ENCODE measurements around the gene ATG16L2. TPM values are rescaled to one million over a fixed set of nuclear protein-coding genes. Genes with fewer than 3 reads are reported as not detected.

Gene ATG16L2
- total and polyA plus RNA-seq, 2 of the 4 experiments (the other 2 are of a cell fraction) = 1.3 to 12.7 TPM

DNA sequence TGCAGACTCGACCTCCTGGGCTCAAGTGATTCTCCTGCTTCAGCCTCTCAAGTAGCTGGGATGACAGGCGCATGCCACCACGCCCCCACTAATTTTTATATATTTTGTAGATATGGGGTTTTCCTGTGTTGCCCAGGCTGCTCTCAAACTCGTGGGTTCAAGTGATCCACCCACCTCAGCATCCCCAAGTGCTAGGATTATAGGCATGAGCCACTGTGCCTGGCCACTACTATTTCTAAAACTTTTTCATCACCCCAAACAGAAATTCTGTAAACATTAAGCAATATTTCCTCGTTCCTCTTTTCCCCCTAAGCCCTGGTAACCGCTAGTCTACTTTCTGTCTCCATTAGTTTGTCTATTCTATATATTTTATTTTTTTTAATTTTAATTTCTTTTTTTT lies 9.0 kb upstream of the ATG16L2 start:
- Histone ChIP-seq H3K27me3 (ENCODE audit: control insufficient read depth, insufficient read depth, low read length) (no peaks in the 10 kb centered on the region), H4K91ac (ENCODE audit: insufficient read depth, low read depth, low read length) (no peak overlapping the region), H2BK5ac (ENCODE audit: low read depth, low read length, poor library complexity, severe bottlenecking) (no peak overlapping the region), H3K4me1 (ENCODE audit: control insufficient read depth, insufficient read depth, low read length) (peaks cover 6% of the 10 kb centered on the region; the same call in 1 of the 2 replicates), H3K9ac (ENCODE audit: low read depth, low read length) (no peak overlapping the region), H3K23ac (ENCODE audit: low read depth, low read length) (no peak overlapping the region), H2AK9ac (replicated peaks; ENCODE audit: low read depth, low read length, poor library complexity) (no peak overlapping the region), H4K20me1 (ENCODE audit: insufficient read depth, low read length) (no peaks in the 10 kb centered on the region), H3K14ac (replicated peaks; ENCODE audit: low read depth, low read length) (no peak overlapping the region), H3K4ac (ENCODE audit: low read depth, low read length) (no peak overlapping the region), H3K9me1 (ENCODE audit: insufficient read depth, low read length) (0 out of 2 replicates have a peak, but pooled peaks cover 6% of the 10 kb centered on the region), H2BK20ac (ENCODE audit: low read depth, low read length) (no peak overlapping the region), H2BK15ac (ENCODE audit: low read depth, low read length) (no peak overlapping the region), H3K4me3 (ENCODE audit: insufficient read depth, low read depth, low read length) (no peak overlapping the region), H3K79me1 (ENCODE audit: low read depth in 1 of 2, low read length in 2 of 2) (peaks cover 0 to 6% of the 10 kb centered on the region in 2 experiments; a peak in 1 of 4 replicates), H2AFZ (replicated peaks; ENCODE audit: low read length, poor library complexity) (no peak overlapping the region), H3K27ac (ENCODE audit: insufficient read depth, low read length) (no peak overlapping the region), H4K8ac (ENCODE audit: low read depth in 2 of 2, low read length in 2 of 2) (no peak overlapping the region), H3K56ac (ENCODE audit: extremely low read depth, insufficient read depth, low read length) (no peak overlapping the region), H2BK120ac (ENCODE audit: low read depth, low read length) (no peak overlapping the region), H3K18ac (ENCODE audit: low read depth, low read length) (no peak overlapping the region), H2AK5ac (ENCODE audit: low read depth, low read length) (no peak overlapping the region), H3K4me2 (ENCODE audit: low read depth, low read length) (no peak overlapping the region), H3K9me3 (ENCODE audit: control insufficient read depth, insufficient read depth, low read length) (no peaks in the 10 kb centered on the region), H4K5ac (ENCODE audit: low read depth, low read length) (no peak overlapping the region), H3K36me3 (ENCODE audit: control insufficient read depth, insufficient read depth, low read length) (peaks cover 3% of the 10 kb centered on the region; the same call in 1 of the 2 replicates)
- POLR2A ChIA-PET (ENCODE audit: unreplicated experiment) = no interaction called here
- in situ Hi-C loops (cut with MboI; ENCODE audit: low sequenced_read_pairs) = no loop called here
- ATAC-seq (ENCODE audit: low read depth) = no peak
- no CpG with 5 or more reads among the region's 6 CpGs for WGBS, 2 experiments (ENCODE audit: extremely low coverage in 2 of 2, insufficient read length in 1 of 2)
- BruUV-seq (replicated peaks) = no TSS peak
- dilution Hi-C loops (cut with HindIII; ENCODE audit: low sequenced_read_pairs, unreplicated experiment) = no loop called here
- intact Hi-C loops (cut with micrococcal nuclease) = no loop called here
- DNase-seq = no peak
- TF ChIP-seq MAZ (IDR thresholded peaks at IDR 0.05; ENCODE audit: borderline replicate concordance, low read depth, low read length) (no peak), NFE2L2 (IDR thresholded peaks at IDR 0.05; ENCODE audit: low read depth, low read length) (no peak), RAD21 (IDR thresholded peaks at IDR 0.05; ENCODE audit: low read length) (no peak), MXI1 (IDR thresholded peaks at IDR 0.05; ENCODE audit: borderline replicate concordance, low read depth, low read length) (no peak), SMC3 (IDR thresholded peaks at IDR 0.05; ENCODE audit: low read depth, low read length) (no peak), FOS (IDR thresholded peaks at IDR 0.05; ENCODE audit: low read depth, low read length) (no peak), BHLHE40 (IDR thresholded peaks at IDR 0.05; ENCODE audit: low read depth, low read length) (no peak), RFX5 (IDR thresholded peaks at IDR 0.05; ENCODE audit: low read depth, low read length) (no peak), CEBPB (IDR thresholded peaks at IDR 0.05; ENCODE audit: low read depth, low read length) (no peak), POLR2A (IDR thresholded peaks at IDR 0.05; ENCODE audit: low read depth, low read length) (no peak)
- TF ChIP-seq, protein P1, sequence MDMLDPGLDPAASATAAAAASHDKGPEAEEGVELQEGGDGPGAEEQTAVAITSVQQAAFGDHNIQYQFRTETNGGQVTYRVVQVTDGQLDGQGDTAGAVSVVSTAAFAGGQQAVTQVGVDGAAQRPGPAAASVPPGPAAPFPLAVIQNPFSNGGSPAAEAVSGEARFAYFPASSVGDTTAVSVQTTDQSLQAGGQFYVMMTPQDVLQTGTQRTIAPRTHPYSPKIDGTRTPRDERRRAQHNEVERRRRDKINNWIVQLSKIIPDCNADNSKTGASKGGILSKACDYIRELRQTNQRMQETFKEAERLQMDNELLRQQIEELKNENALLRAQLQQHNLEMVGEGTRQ (IDR thresholded peaks at IDR 0.05; ENCODE audit: low read depth, low read length) = no peak
- TF ChIP-seq, protein P2, sequence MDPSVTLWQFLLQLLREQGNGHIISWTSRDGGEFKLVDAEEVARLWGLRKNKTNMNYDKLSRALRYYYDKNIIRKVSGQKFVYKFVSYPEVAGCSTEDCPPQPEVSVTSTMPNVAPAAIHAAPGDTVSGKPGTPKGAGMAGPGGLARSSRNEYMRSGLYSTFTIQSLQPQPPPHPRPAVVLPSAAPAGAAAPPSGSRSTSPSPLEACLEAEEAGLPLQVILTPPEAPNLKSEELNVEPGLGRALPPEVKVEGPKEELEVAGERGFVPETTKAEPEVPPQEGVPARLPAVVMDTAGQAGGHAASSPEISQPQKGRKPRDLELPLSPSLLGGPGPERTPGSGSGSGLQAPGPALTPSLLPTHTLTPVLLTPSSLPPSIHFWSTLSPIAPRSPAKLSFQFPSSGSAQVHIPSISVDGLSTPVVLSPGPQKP (IDR thresholded peaks at IDR 0.05; ENCODE audit: borderline replicate concordance, low read depth, low read length) = no peak
- CTCF ChIA-PET = no interaction called here

All from IMR-90 (cell line).